HL-60 (cell line): ENCODE data around the gene KCNJ18.
"Not testable (repeated sequence)": the region's sequence is repeated elsewhere in the genome, so short reads cannot be mapped to it uniquely, and the experiment has no call there.

ENCODE experiments used
- TF ChIP-seq, protein P1 (sequence below): IDR thresholded peaks from one replicate; pipeline ENCODE4 v1.5.1; 2011; ENCODE audit warnings: low read length, control low read depth, inconsistent platforms; ENCODE audit not compliant: insufficient read depth
- TF ChIP-seq, protein P2 (sequence below): IDR thresholded peaks from 2 replicates; pipeline ENCODE4 v1.6.1; 2012; ENCODE audit warnings: low read depth; ENCODE audit not compliant: insufficient replicate concordance

DNA sequence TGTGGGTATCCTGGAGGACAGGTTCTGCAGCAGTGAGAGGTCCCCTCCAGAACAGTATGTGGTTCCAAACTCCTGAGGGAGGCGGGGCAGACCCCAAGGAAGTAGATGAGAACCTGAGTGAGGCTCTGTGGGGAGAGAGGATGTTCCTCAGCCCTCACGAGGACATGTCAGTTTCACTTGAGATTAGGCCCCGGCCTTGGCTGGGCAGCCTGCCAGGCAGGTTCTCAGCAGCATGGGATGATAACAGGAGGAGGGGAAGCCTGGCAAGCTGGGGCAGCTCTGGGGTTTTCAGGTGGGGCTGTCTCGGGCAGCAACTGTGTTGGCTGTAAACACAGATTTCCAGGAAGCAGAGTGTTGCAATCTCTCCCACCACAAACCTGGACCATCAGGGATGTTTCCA lies 40.3 kb upstream of the KCNJ18 start:
- TF ChIP-seq, protein P1, sequence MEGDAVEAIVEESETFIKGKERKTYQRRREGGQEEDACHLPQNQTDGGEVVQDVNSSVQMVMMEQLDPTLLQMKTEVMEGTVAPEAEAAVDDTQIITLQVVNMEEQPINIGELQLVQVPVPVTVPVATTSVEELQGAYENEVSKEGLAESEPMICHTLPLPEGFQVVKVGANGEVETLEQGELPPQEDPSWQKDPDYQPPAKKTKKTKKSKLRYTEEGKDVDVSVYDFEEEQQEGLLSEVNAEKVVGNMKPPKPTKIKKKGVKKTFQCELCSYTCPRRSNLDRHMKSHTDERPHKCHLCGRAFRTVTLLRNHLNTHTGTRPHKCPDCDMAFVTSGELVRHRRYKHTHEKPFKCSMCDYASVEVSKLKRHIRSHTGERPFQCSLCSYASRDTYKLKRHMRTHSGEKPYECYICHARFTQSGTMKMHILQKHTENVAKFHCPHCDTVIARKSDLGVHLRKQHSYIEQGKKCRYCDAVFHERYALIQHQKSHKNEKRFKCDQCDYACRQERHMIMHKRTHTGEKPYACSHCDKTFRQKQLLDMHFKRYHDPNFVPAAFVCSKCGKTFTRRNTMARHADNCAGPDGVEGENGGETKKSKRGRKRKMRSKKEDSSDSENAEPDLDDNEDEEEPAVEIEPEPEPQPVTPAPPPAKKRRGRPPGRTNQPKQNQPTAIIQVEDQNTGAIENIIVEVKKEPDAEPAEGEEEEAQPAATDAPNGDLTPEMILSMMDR = not testable (repeated sequence)
- TF ChIP-seq, protein P2, sequence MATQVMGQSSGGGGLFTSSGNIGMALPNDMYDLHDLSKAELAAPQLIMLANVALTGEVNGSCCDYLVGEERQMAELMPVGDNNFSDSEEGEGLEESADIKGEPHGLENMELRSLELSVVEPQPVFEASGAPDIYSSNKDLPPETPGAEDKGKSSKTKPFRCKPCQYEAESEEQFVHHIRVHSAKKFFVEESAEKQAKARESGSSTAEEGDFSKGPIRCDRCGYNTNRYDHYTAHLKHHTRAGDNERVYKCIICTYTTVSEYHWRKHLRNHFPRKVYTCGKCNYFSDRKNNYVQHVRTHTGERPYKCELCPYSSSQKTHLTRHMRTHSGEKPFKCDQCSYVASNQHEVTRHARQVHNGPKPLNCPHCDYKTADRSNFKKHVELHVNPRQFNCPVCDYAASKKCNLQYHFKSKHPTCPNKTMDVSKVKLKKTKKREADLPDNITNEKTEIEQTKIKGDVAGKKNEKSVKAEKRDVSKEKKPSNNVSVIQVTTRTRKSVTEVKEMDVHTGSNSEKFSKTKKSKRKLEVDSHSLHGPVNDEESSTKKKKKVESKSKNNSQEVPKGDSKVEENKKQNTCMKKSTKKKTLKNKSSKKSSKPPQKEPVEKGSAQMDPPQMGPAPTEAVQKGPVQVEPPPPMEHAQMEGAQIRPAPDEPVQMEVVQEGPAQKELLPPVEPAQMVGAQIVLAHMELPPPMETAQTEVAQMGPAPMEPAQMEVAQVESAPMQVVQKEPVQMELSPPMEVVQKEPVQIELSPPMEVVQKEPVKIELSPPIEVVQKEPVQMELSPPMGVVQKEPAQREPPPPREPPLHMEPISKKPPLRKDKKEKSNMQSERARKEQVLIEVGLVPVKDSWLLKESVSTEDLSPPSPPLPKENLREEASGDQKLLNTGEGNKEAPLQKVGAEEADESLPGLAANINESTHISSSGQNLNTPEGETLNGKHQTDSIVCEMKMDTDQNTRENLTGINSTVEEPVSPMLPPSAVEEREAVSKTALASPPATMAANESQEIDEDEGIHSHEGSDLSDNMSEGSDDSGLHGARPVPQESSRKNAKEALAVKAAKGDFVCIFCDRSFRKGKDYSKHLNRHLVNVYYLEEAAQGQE = not testable (repeated sequence)
